ENCODE measurements around the gene PGK1. TPM values are rescaled to one million over a fixed set of nuclear protein-coding genes. Genes with fewer than 3 reads are reported as not detected.
"Not testable (repeated sequence)": the region's sequence is repeated elsewhere in the genome, so short reads cannot be mapped to it uniquely, and the experiment has no call there.

Gene PGK1
- total RNA-seq (2014; rRNA removed) = 768 and 779 TPM in 2 replicates
- polyA plus RNA-seq (2012) = 622 TPM

GRCh38 chrX:78103623-78104446, at the start of gene PGK1:
PGK1 (plus strand) TSS chrX:78104248; CDS start chrX:78104341, 93 bp downstream.
- DNase-seq (ENCODE audit: low read depth) = peak; percentile 95

GRCh38 chrX:78063687-78064086, 40.4 kb upstream of the PGK1 start:
- no peak for DNase-seq (ENCODE audit: low read depth)

GRCh38 chrX:78064152-78064551, 39.9 kb upstream of the PGK1 start:
- DNase-seq (ENCODE audit: low read depth) = no peak

GRCh38 chrX:78064698-78065601, 39.1 kb upstream of the PGK1 start:
- peak; percentile 78 for DNase-seq (ENCODE audit: low read depth)

- no peak for DNase-seq (ENCODE audit: low read depth)
These were observed 37.9 kb upstream of the PGK1 start for GRCh38 chrX:78066110-78066509.

- DNase-seq (ENCODE audit: low read depth) = no peak
These were observed 32.7 kb upstream of the PGK1 start for GRCh38 chrX:78071331-78071730.

GRCh38 chrX:78073147-78074077, 30.6 kb upstream of the PGK1 start:
- DNase-seq (ENCODE audit: low read depth) = not testable (repeated sequence)

GRCh38 chrX:78074088-78074487, 30.0 kb upstream of the PGK1 start:
- no peak for DNase-seq (ENCODE audit: low read depth)

GRCh38 chrX:78075787-78076389, 28.2 kb upstream of the PGK1 start:
- no peak for DNase-seq (ENCODE audit: low read depth)

- not testable (repeated sequence) for DNase-seq (ENCODE audit: low read depth)
These were observed 22.6 kb upstream of the PGK1 start for GRCh38 chrX:78081413-78081812.

GRCh38 chrX:78092296-78092695, 11.8 kb upstream of the PGK1 start:
- DNase-seq (ENCODE audit: low read depth) = peak; percentile 68

GRCh38 chrX:78098108-78098507, 5.9 kb upstream of the PGK1 start:
- no peak for DNase-seq (ENCODE audit: low read depth)

- no peak for DNase-seq (ENCODE audit: low read depth)
These were observed 2.0 kb upstream of the PGK1 start for GRCh38 chrX:78102091-78102490.

- DNase-seq (ENCODE audit: low read depth) = no peak
These were observed 936 bp upstream of the PGK1 start for GRCh38 chrX:78103001-78103622.

GRCh38 chrX:78104447-78105176, 564 bp downstream of the PGK1 start:
- peak; percentile 49 for DNase-seq (ENCODE audit: low read depth)

- no peak for DNase-seq (ENCODE audit: low read depth)
These were observed 2.0 kb downstream of the PGK1 start for GRCh38 chrX:78105944-78106650.

GRCh38 chrX:78106651-78106986, 2.6 kb downstream of the PGK1 start:
- no peak for DNase-seq (ENCODE audit: low read depth)

- DNase-seq (ENCODE audit: low read depth) = no peak
These were observed 5.4 kb downstream of the PGK1 start for GRCh38 chrX:78109458-78109857.

All from LHCN-M2 (cell line).